BE2C (cell line): ENCODE results near the gene DPYSL5.

Experiments
- DNase-seq: peaks from one replicate; pipeline ENCODE4 v3.0.0-alpha.2; 2020
- H3K27me3 ChIP-seq: fragments of 250-450 bp; sonication (Bioruptor Pico); 2 replicates; pipeline ENCODE4 v1.5.1; 2020; ENCODE audit warnings: mild to moderate bottlenecking
- H3K36me3 ChIP-seq: fragments of 250-450 bp; sonication (Bioruptor Pico); 2 replicates; pipeline ENCODE4 v1.5.1; 2020; ENCODE audit warnings: mild to moderate bottlenecking
- H3K4me1 ChIP-seq: fragments of 250-450 bp; sonication (Bioruptor Pico); 2 replicates; pipeline ENCODE4 v1.5.1; 2020
- H3K4me3 ChIP-seq: 2 replicates; pipeline ENCODE4 v1.5.1; 2011; ENCODE audit warnings: low read depth, low read length
- H3K9me3 ChIP-seq: fragments of 250-450 bp; sonication (Bioruptor Pico); 2 replicates; pipeline ENCODE4 v1.5.1; 2020
- TF ChIP-seq, protein P1 (sequence below): IDR thresholded peaks from 2 replicates; pipeline ENCODE4 v1.5.1; 2012; ENCODE audit warnings: mild to moderate bottlenecking, low read depth, low read length

DPYSL5 gene

DNA sequence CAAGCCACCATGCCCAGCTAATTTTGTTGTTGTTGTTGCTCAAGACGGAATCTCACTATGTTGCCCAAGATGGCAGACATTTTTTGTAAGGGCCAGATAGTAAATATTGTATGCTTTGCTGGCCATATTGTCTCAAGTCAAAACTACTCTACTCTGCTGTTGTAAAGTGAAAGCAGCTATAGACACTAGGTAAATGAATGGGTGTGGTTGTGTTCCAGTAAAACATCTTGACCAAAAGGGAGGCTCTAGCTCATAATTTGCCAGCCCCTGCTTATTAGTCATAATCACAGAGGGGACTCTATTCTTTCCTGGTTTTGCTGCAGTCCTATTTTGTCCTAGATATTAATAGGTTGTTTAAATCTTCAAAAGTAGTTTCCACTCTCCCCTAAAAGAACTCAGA, 147.1 kb downstream of the DPYSL5 start:
- no peaks in the 10 kb centered on the region for H3K4me1 ChIP-seq
- TF ChIP-seq, protein P1, sequence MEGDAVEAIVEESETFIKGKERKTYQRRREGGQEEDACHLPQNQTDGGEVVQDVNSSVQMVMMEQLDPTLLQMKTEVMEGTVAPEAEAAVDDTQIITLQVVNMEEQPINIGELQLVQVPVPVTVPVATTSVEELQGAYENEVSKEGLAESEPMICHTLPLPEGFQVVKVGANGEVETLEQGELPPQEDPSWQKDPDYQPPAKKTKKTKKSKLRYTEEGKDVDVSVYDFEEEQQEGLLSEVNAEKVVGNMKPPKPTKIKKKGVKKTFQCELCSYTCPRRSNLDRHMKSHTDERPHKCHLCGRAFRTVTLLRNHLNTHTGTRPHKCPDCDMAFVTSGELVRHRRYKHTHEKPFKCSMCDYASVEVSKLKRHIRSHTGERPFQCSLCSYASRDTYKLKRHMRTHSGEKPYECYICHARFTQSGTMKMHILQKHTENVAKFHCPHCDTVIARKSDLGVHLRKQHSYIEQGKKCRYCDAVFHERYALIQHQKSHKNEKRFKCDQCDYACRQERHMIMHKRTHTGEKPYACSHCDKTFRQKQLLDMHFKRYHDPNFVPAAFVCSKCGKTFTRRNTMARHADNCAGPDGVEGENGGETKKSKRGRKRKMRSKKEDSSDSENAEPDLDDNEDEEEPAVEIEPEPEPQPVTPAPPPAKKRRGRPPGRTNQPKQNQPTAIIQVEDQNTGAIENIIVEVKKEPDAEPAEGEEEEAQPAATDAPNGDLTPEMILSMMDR = no peak
- no peaks in the 10 kb centered on the region for H3K27me3 ChIP-seq
- DNase-seq = no peak
- H3K9me3 ChIP-seq = no peaks in the 10 kb centered on the region
- H3K36me3 ChIP-seq = no peaks in the 10 kb centered on the region
- H3K4me3 ChIP-seq = no peak overlapping the region

DNA sequence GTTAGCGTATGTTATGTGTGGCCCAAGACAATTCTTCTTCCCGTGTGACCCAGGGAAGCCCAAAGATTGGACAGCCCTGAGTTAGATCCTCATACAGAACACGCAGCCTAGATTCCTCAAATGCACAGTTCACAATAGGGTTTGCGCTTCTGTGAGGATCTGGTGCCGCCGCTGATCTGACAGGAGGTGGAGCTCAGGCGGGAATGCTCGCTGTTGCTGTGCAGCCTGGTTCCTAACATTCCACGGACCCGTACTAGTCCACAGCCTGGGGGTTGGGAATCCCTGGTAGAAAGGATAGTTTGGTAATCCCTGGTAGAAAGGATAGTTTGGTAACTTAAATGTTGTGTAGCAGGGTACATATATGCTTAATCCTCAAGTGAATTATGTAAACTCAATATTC, 149.5 kb downstream of the DPYSL5 start:
- Histone ChIP-seq H3K36me3 (no peaks in the 10 kb centered on the region), H3K27me3 (no peaks in the 10 kb centered on the region), H3K4me1 (no peaks in the 10 kb centered on the region; the same call in 1 of the 2 replicates), H3K4me3 (no peak overlapping the region), H3K9me3 (no peaks in the 10 kb centered on the region)
- TF ChIP-seq, protein P1 = no peak
- no peak for DNase-seq

DNA sequence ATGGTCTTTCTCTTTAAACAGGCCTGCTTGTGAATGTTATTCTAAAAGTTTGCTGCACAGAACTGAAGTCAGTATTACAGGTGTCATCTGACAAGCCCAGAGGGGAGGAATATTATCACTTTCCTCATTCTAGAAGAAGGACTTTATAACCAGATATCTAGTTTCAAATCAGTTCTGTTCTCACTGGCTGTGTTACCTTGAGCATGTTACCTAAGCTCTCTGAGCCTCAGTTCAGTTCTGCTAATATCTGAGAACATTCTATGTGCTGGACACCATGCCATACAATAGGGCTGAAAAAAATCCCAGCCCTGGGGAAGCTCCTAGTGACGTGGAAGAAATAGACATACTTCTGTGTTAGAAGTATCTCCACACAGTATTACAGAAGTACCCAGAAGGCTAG, 150.4 kb downstream of the DPYSL5 start:
- DNase-seq = no peak
- no peaks in the 10 kb centered on the region for H3K36me3 ChIP-seq
- no peaks in the 10 kb centered on the region for H3K9me3 ChIP-seq
- TF ChIP-seq, protein P1 = no peak
- H3K4me1 ChIP-seq = no peaks in the 10 kb centered on the region; the same call in 1 of the 2 replicates
- H3K4me3 ChIP-seq = no peak overlapping the region
- no peaks in the 10 kb centered on the region for H3K27me3 ChIP-seq
